Skeletal muscle tissue (tissue), 4 donors: ENCODE data around the gene NIPAL1. TPM values are rescaled to one million over a fixed set of nuclear protein-coding genes. Genes with fewer than 3 reads are reported as not detected.

Source experiments
- H3K27ac ChIP-seq: one replicate; pipeline ENCODE4 v1.7.0; 2013; ENCODE audit warnings: mild to moderate bottlenecking, low read depth, low read length, inconsistent platforms
- H3K27me3 ChIP-seq, 3 donors: one replicate each; pipeline ENCODE4 v1.7.0; 2013; ENCODE audit warnings: low read length in 3 of 3; ENCODE audit not compliant: control insufficient read depth in 3 of 3, insufficient read depth in 3 of 3
- H3K36me3 ChIP-seq, 3 donors: one replicate each; pipeline ENCODE4 v1.7.0; 2013; ENCODE audit warnings: low read length in 3 of 3; ENCODE audit not compliant: control insufficient read depth in 3 of 3, insufficient read depth in 3 of 3
- H3K4me1 ChIP-seq, 3 donors: one replicate each; pipeline ENCODE4 v1.7.0; 2013; ENCODE audit warnings: low read length in 3 of 3, mild to moderate bottlenecking in 3 of 3; ENCODE audit not compliant: control insufficient read depth in 3 of 3, insufficient read depth in 3 of 3
- H3K4me3 ChIP-seq, 3 donors: one replicate each; pipeline ENCODE4 v1.7.0; 2013; ENCODE audit warnings: low read length in 3 of 3
- H3K9ac ChIP-seq, 3 donors: one replicate each; pipeline ENCODE4 v1.7.0; 2013; ENCODE audit warnings: low read length in 3 of 3, mild to moderate bottlenecking in 3 of 3, moderate library complexity in 2 of 3, low read depth in 1 of 3
- H3K9me3 ChIP-seq, 3 donors: one replicate each; pipeline ENCODE4 v1.7.0; 2013; ENCODE audit warnings: low read length in 3 of 3; ENCODE audit not compliant: control insufficient read depth in 3 of 3
- total RNA-seq: library from RNA; depleted of rRNA; stranded (reverse); fragments of >200 nt; gene quantifications from one replicate; pipeline ENCODE4 v1.2.3, GENCODE V29; 2014
- donor health status: Osteomylitis.

NIPAL1 gene
- total RNA-seq, 1 donor from 2014 or later = 1.0 TPM

GRCh38 chr4:48073567-48074103 lies 57.1 kb downstream of the NIPAL1 start:
- Histone ChIP-seq H3K4me3 (no peak overlapping the region), H3K9ac (no peak overlapping the region), H3K27ac (no peak overlapping the region), H3K36me3 (no peaks in the 10 kb centered on the region), H3K9me3 (no peaks in the 10 kb centered on the region), H3K4me1 (no peaks in the 10 kb centered on the region), H3K27me3 (no peaks in the 10 kb centered on the region)

- Histone ChIP-seq H3K36me3 (no peaks in the 10 kb centered on the region), H3K4me1 (no peaks in the 10 kb centered on the region), H3K27ac (no peak overlapping the region), H3K9ac (no peak overlapping the region), H3K27me3 (no peaks in the 10 kb centered on the region), H3K9me3 (no peaks in the 10 kb centered on the region), H3K4me3 (no peak overlapping the region)
Measured at GRCh38 chr4:48074657-48075056, 58.1 kb downstream of the NIPAL1 start.

- Histone ChIP-seq H3K36me3 (no peaks in the 10 kb centered on the region), H3K9me3 (no peaks in the 10 kb centered on the region), H3K27me3 (no peaks in the 10 kb centered on the region), H3K4me3 (no peak overlapping the region), H3K4me1 (no peaks in the 10 kb centered on the region), H3K9ac (no peak overlapping the region), H3K27ac (no peak overlapping the region)
Measured at GRCh38 chr4:48078425-48078824, 61.9 kb downstream of the NIPAL1 start.

GRCh38 chr4:48078862-48079655 lies 62.5 kb downstream of the NIPAL1 start:
- Histone ChIP-seq H3K27ac (no peak overlapping the region), H3K36me3 (no peaks in the 10 kb centered on the region), H3K4me3 (no peak overlapping the region), H3K4me1 (no peaks in the 10 kb centered on the region), H3K27me3 (no peaks in the 10 kb centered on the region), H3K9me3 (no peaks in the 10 kb centered on the region), H3K9ac (no peak overlapping the region)

- Histone ChIP-seq H3K27me3 (no peaks in the 10 kb centered on the region), H3K4me1 (no peaks in the 10 kb centered on the region), H3K4me3 (no peak overlapping the region), H3K9ac (no peak overlapping the region), H3K36me3 (no peaks in the 10 kb centered on the region), H3K27ac (no peak overlapping the region), H3K9me3 (no peaks in the 10 kb centered on the region)
Measured at GRCh38 chr4:48079972-48080391, 63.4 kb downstream of the NIPAL1 start.

- H3K4me1 ChIP-seq = no peaks in the 10 kb centered on the region
- no peak overlapping the region for H3K27ac ChIP-seq
Measured at GRCh38 chr4:48081196-48081595, 64.6 kb downstream of the NIPAL1 start.

GRCh38 chr4:48082956-48083355 lies 66.4 kb downstream of the NIPAL1 start:
- H3K27ac ChIP-seq = no peak overlapping the region

More at GRCh38 chr4:48081196-48081595, 64.6 kb downstream of the NIPAL1 start:
- no peaks in the 10 kb centered on the region for H3K36me3 ChIP-seq
- no peak overlapping the region for H3K4me3 ChIP-seq
- no peaks in the 10 kb centered on the region for H3K9me3 ChIP-seq
- no peak overlapping the region for H3K9ac ChIP-seq
- no peaks in the 10 kb centered on the region for H3K27me3 ChIP-seq

GRCh38 chr4:48085821-48086589 lies 69.4 kb downstream of the NIPAL1 start:
- no peaks in the 10 kb centered on the region for H3K36me3 ChIP-seq
- H3K4me1 ChIP-seq = no peaks in the 10 kb centered on the region
- no peaks in the 10 kb centered on the region for H3K9me3 ChIP-seq
- H3K27me3 ChIP-seq = no peaks in the 10 kb centered on the region
- H3K27ac ChIP-seq = no peak overlapping the region
- H3K9ac ChIP-seq = no peak overlapping the region
- H3K4me3 ChIP-seq = no peak overlapping the region

More at GRCh38 chr4:48082956-48083355, 66.4 kb downstream of the NIPAL1 start:
- no peak overlapping the region for H3K4me3 ChIP-seq
- H3K9ac ChIP-seq = no peak overlapping the region
- H3K9me3 ChIP-seq = no peaks in the 10 kb centered on the region
- H3K4me1 ChIP-seq = no peaks in the 10 kb centered on the region
- no peaks in the 10 kb centered on the region for H3K27me3 ChIP-seq
- H3K36me3 ChIP-seq = no peaks in the 10 kb centered on the region
